DOHH2 (cell line): ENCODE results near the gene PLEKHG4.

ENCODE experiments used
- H3F3A ChIP-seq: fragments of 200-600 bp; sonication (generic), shearing (Covaris generic); 2 replicates; pipeline ENCODE4 v1.6.0; 2016; ENCODE audit warnings: antibody characterized with exemption, mild to moderate bottlenecking; ENCODE audit not compliant: control insufficient read depth, insufficient read depth
- H3K27ac ChIP-seq: fragments of 200-600 bp; sonication (generic); 2 replicates; pipeline ENCODE4 v1.5.1; 2014; ENCODE audit warnings: low read depth, mild to moderate bottlenecking, low read length, moderate library complexity
- H3K27me3 ChIP-seq: fragments of 200-600 bp; sonication (generic); 2 replicates; pipeline ENCODE4 v1.6.1; 2014; ENCODE audit warnings: mild to moderate bottlenecking, low read length, mixed read lengths; ENCODE audit not compliant: control insufficient read depth
- H3K36me3 ChIP-seq: fragments of 200-600 bp; sonication (generic); 2 replicates; pipeline ENCODE4 v1.6.1; 2014; ENCODE audit warnings: mild to moderate bottlenecking, low read length, moderate library complexity, mixed read lengths; ENCODE audit not compliant: control insufficient read depth
- H3K4me1 ChIP-seq: fragments of 200-600 bp; sonication (generic); 2 replicates; pipeline ENCODE4 v1.6.1; 2014; ENCODE audit warnings: mild to moderate bottlenecking, low read length, mixed read lengths; ENCODE audit not compliant: control insufficient read depth
- H3K4me2 ChIP-seq: fragments of 200-600 bp; sonication (generic); 2 replicates; pipeline ENCODE4 v1.6.0; 2014; ENCODE audit warnings: mild to moderate bottlenecking, low read length, moderate library complexity
- H3K4me3 ChIP-seq: fragments of 200-600 bp; sonication (generic); 2 replicates; pipeline ENCODE4 v1.5.1; 2014; ENCODE audit warnings: mild to moderate bottlenecking, low read length, mixed read lengths
- H3K79me2 ChIP-seq: fragments of 200-600 bp; sonication (generic); 2 replicates; pipeline ENCODE4 v1.6.1; 2014; ENCODE audit warnings: mild to moderate bottlenecking, low read length, mixed read lengths; ENCODE audit not compliant: control insufficient read depth
- H3K9me2 ChIP-seq: fragments of 200-600 bp; sonication (generic); replicated peaks from 2 replicates; pipeline ENCODE4 v1.6.1; 2014; ENCODE audit warnings: mild to moderate bottlenecking, low read length, mixed read lengths; ENCODE audit not compliant: control insufficient read depth
- H3K9me3 ChIP-seq: fragments of 200-600 bp; sonication (generic); 2 replicates; pipeline ENCODE4 v1.6.1; 2014; ENCODE audit warnings: antibody characterized with exemption, low read length, mixed read lengths; ENCODE audit not compliant: control insufficient read depth, insufficient read depth
- H4K20me1 ChIP-seq: fragments of 200-600 bp; sonication (generic); 2 replicates; pipeline ENCODE4 v1.6.0; 2014; ENCODE audit warnings: low read depth, mild to moderate bottlenecking, antibody characterized with exemption, low read length, moderate library complexity; ENCODE audit not compliant: control insufficient read depth, insufficient read depth
- CTCF ChIP-seq: fragments of 200-600 bp; sonication (generic); IDR thresholded peaks from one replicate; pipeline ENCODE4 v1.5.1; 2014; ENCODE audit warnings: antibody characterized with exemption, mild to moderate bottlenecking, low read depth, low read length; ENCODE audit not compliant: poor library complexity, severe bottlenecking
- EZH2phosphoT487 ChIP-seq: fragments of 200-600 bp; sonication (generic); IDR thresholded peaks from 2 replicates; pipeline ENCODE4 v1.6.1; 2017; ENCODE audit warnings: borderline replicate concordance, mild to moderate bottlenecking, antibody characterized with exemption, low read length, moderate library complexity, mixed read lengths

Gene PLEKHG4

DNA sequence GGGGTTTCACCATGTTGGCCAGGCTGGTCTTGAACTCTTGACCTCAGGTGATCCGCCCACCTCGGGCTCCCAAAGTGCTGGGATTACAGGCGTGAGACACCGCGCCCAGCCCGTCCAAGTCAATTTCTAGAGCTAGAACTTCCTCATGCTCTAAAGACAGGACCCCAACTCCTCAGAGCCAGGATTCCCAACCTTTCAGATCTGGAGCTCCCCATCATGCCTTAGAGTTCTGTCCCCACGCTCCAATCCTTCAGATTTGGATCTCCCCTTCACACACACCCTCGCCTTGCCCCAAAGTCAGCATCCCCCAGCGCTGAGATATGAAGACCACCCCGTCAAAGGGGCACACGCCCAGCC, 46.8 kb downstream of the PLEKHG4 start:
- H3F3A ChIP-seq: peaks cover 5% of the 10 kb centered on the region; the same call in 1 of the 2 replicates
- no peaks in the 10 kb centered on the region for H3K9me2 ChIP-seq
- H3K4me3 ChIP-seq: no peak overlapping the region
- no peaks in the 10 kb centered on the region for H3K79me2 ChIP-seq
- H3K4me2 ChIP-seq: no peak overlapping the region
- no peak overlapping the region for H3K27ac ChIP-seq
- TF ChIP-seq CTCF (no peak), EZH2phosphoT487 (no peak)
- peaks cover 4% of the 10 kb centered on the region for H3K4me1 ChIP-seq
- H3K9me3 ChIP-seq: no peaks in the 10 kb centered on the region
- peaks cover 10% of the 10 kb centered on the region for H3K27me3 ChIP-seq
- no peaks in the 10 kb centered on the region for H4K20me1 ChIP-seq
- H3K36me3 ChIP-seq: no peaks in the 10 kb centered on the region

DNA sequence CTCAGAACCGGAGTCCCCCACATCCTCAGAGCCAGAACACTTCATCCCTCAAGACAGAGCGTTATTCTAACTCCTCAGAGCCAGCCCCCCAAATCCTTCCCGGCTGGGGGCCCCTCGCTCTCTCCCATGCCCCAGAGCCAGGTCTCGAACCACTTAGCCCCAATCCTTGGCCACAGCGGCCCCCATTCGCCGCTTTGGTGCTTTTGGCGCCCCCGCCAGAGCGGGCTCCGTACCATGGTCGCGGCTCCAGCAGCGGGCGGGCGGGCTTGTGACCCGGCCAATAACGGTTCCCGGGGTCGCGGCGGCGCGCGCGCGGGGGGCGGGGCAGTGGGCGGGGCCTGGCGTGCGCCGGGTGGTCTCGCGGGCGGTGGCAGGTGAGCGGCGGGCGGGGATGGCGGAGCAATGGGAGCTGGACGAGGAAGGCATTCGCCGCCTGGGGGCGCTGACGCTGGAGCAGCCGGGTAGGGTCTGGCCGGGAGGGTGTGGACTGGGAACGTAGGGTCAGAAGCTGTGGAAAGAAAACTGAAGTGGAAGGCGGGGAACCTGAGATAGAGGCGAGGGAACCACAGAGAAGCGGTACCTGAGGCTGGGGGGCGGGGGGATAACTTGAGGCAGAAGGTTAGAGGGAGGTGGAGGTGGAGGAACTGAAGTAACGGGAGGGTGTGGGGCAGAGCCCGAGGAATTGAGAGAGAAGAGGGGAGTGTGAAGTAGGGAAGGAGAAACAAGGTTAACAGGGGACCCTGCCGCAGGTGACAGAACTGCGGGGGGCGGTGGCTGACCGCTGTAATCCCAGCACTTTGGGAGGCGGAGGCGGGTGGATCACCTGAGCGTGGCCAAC, 47.4 kb downstream of the PLEKHG4 start, which contains the start of the genes KCTD19 and LRRC36:
Gene KCTD19 (minus strand): TSS at position 270 of the 838 bp plus-strand sequence. CDS start 34 bp downstream, at position 236.
Gene LRRC36 (plus strand): TSS at position 344 of the 838 bp plus-strand sequence. CDS start 48 bp downstream, at position 392.
- Histone ChIP-seq H3K27me3 (peaks cover 7% of the 10 kb centered on the region; the same call in 1 of the 2 replicates), H3K4me3 (no peak within 1 kb of the TSS), H3K36me3 (no peaks in the 10 kb centered on the region), H3K4me1 (peaks cover 4% of the 10 kb centered on the region), H3K79me2 (no peaks in the 10 kb centered on the region), H3K9me2 (no peaks in the 10 kb centered on the region), H3K9me3 (no peaks in the 10 kb centered on the region), H3K27ac (no peak within 1 kb of the TSS), H3K4me2 (no peak within 1 kb of the TSS), H3F3A (peaks cover 5% of the 10 kb centered on the region; the same call in 1 of the 2 replicates), H4K20me1 (no peaks in the 10 kb centered on the region)
- TF ChIP-seq CTCF (no peak), EZH2phosphoT487 (no peak)

GRCh38 chr16:67327743-67328142, 48.4 kb downstream of the PLEKHG4 start:
- Histone ChIP-seq H3K4me3 (no peak overlapping the region), H3K9me2 (no peaks in the 10 kb centered on the region), H3K27me3 (peaks cover 7% of the 10 kb centered on the region; the same call in 1 of the 2 replicates), H3F3A (peaks cover 5% of the 10 kb centered on the region; the same call in 1 of the 2 replicates), H3K27ac (no peak overlapping the region), H3K4me2 (no peak overlapping the region), H3K36me3 (no peaks in the 10 kb centered on the region), H4K20me1 (no peaks in the 10 kb centered on the region), H3K9me3 (no peaks in the 10 kb centered on the region), H3K79me2 (no peaks in the 10 kb centered on the region), H3K4me1 (peaks cover 4% of the 10 kb centered on the region)
- no peak for TF ChIP-seq EZH2phosphoT487
- TF ChIP-seq CTCF: no peak
